SK-N-SH treated with all-trans-retinoic acid at 6 μM for 48 hours (cell line): ENCODE data around the gene STOML1.

ENCODE experiments used
- PPARA ChIP-seq: fragments of 250-450 bp; sonication (Bioruptor Pico); IDR thresholded peaks from 2 replicates; pipeline ENCODE4 v1.5.0; 2020; ENCODE audit warnings: mild to moderate bottlenecking, borderline replicate concordance
- ZNF565 ChIP-seq: fragments of 450-650 bp; formaldehyde crosslinking; conservative IDR thresholded peaks from 2 replicates; pipeline ENCODE4 v1.5.0; 2020; ENCODE audit warnings: low read depth, mild to moderate bottlenecking, moderate library complexity
- TF ChIP-seq, protein P1 (sequence below): fragments of 250-450 bp; sonication (Bioruptor Pico); IDR thresholded peaks from 2 replicates; pipeline ENCODE4 v1.5.0; 2020; ENCODE audit warnings: mild to moderate bottlenecking, moderate library complexity
- TF ChIP-seq, protein P2 (sequence below): fragments of 250-450 bp; sonication (Bioruptor Pico); IDR thresholded peaks from 2 replicates; pipeline ENCODE4 v1.8.0; 2020; ENCODE audit warnings: mild to moderate bottlenecking, moderate library complexity, borderline replicate concordance

DNA sequence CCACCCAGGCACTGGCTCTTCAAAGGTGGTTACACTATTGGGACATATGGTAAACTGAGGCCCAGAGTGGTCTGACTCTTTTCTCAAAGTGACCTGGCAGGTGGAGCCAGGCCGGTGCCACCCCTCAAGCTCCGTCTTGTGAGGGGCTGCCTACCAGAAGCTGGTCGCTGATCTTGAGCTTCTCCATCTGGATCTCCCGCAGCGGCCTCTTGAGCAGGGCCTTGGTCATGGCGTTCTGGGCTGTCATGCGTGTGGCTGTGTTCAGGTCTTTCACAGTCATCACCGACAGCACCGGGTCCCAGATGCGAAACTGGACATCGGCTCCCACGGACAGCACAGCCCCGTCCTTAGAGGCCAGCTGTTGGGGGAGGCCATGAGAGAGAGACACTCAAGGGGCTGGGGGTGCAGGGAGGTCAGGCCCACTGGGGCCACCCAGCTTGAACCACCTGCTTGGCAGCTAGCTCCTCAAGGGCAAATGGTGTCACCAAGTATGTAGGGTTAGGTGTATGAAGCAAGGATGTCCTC is 3.6 kb downstream of the STOML1 start:
- no peak for TF ChIP-seq ZNF565
- TF ChIP-seq PPARA (CRISPR knock-in tag), result no peak
- TF ChIP-seq, protein P1, sequence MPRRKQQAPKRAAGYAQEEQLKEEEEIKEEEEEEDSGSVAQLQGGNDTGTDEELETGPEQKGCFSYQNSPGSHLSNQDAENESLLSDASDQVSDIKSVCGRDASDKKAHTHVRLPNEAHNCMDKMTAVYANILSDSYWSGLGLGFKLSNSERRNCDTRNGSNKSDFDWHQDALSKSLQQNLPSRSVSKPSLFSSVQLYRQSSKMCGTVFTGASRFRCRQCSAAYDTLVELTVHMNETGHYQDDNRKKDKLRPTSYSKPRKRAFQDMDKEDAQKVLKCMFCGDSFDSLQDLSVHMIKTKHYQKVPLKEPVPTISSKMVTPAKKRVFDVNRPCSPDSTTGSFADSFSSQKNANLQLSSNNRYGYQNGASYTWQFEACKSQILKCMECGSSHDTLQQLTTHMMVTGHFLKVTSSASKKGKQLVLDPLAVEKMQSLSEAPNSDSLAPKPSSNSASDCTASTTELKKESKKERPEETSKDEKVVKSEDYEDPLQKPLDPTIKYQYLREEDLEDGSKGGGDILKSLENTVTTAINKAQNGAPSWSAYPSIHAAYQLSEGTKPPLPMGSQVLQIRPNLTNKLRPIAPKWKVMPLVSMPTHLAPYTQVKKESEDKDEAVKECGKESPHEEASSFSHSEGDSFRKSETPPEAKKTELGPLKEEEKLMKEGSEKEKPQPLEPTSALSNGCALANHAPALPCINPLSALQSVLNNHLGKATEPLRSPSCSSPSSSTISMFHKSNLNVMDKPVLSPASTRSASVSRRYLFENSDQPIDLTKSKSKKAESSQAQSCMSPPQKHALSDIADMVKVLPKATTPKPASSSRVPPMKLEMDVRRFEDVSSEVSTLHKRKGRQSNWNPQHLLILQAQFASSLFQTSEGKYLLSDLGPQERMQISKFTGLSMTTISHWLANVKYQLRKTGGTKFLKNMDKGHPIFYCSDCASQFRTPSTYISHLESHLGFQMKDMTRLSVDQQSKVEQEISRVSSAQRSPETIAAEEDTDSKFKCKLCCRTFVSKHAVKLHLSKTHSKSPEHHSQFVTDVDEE (CRISPR knock-in tag), result no peak
- TF ChIP-seq, protein P2, sequence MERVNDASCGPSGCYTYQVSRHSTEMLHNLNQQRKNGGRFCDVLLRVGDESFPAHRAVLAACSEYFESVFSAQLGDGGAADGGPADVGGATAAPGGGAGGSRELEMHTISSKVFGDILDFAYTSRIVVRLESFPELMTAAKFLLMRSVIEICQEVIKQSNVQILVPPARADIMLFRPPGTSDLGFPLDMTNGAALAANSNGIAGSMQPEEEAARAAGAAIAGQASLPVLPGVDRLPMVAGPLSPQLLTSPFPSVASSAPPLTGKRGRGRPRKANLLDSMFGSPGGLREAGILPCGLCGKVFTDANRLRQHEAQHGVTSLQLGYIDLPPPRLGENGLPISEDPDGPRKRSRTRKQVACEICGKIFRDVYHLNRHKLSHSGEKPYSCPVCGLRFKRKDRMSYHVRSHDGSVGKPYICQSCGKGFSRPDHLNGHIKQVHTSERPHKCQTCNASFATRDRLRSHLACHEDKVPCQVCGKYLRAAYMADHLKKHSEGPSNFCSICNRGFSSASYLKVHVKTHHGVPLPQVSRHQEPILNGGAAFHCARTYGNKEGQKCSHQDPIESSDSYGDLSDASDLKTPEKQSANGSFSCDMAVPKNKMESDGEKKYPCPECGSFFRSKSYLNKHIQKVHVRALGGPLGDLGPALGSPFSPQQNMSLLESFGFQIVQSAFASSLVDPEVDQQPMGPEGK, result no peak
